ENCODE data around the gene FAM9C.

Gene FAM9C

DNA sequence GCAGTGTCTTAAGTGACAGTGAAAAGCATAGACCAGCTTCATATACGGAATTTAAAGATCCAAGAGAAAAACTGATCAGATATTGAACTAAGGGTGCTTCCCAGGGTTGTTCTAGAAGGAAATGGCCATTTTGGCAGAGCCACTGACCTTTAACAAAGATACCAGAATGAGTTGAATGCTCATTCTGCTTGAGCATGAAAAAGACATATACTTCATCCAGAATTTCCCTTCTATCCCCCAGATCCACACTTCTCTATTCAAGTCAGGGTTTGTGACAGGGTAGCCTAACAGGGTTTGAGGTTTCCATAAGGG lies 45.6 kb upstream of the FAM9C start:
- H3K4me3 ChIP-seq (ENCODE audit: low read depth, low read length): no peak overlapping the region
- TF ChIP-seq ZNF114 (tag by site-specific recombination; IDR thresholded peaks at IDR 0.05) (no peak), ZNF658 (tag by site-specific recombination; IDR thresholded peaks at IDR 0.05) (no peak)
- TF ChIP-seq, protein P1, sequence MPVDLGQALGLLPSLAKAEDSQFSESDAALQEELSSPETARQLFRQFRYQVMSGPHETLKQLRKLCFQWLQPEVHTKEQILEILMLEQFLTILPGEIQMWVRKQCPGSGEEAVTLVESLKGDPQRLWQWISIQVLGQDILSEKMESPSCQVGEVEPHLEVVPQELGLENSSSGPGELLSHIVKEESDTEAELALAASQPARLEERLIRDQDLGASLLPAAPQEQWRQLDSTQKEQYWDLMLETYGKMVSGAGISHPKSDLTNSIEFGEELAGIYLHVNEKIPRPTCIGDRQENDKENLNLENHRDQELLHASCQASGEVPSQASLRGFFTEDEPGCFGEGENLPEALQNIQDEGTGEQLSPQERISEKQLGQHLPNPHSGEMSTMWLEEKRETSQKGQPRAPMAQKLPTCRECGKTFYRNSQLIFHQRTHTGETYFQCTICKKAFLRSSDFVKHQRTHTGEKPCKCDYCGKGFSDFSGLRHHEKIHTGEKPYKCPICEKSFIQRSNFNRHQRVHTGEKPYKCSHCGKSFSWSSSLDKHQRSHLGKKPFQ (tag by site-specific recombination; IDR thresholded peaks at IDR 0.05): no peak
- H3K27ac ChIP-seq (ENCODE audit: extremely low read depth, low read depth, low read length): no peak overlapping the region
- ChIA-PET POLR2A (no interaction called here), CTCF (interaction anchor here (0.5 kb wide), 1 partner anchor 198 kb away, joined by 3 read pairs; no protein-coding TSS in a partner anchor)
- H3K9me3 ChIP-seq (ENCODE audit: control insufficient read depth, insufficient read depth, low read depth, low read length): no peaks in the 10 kb centered on the region
- H3K4me1 ChIP-seq (ENCODE audit: control insufficient read depth, insufficient read depth, low read length): peaks cover 11% of the 10 kb centered on the region
- no peaks in the 10 kb centered on the region for H3K36me3 ChIP-seq (ENCODE audit: control insufficient read depth in 2 of 2, insufficient read depth in 1 of 2, low read length in 2 of 2)

DNA sequence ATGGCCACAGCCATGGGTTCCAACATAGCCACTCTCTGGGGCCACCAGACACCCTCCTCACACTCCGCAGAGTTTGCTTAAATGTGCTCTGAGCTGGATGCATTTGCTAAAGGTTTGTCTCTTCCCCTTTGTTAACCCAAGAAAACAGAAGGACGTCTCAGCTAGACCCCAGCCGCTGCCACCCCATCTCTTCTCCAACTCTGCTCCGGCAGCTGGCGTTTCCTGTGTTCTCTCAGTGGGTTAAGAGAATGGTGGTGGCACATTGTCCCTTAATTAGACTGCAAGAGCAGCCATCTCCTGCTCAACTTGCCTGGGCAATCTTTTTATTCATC lies 43.7 kb upstream of the FAM9C start:
- Histone ChIP-seq H3K4me3 (ENCODE audit: low read depth, low read length) (no peak overlapping the region), H3K4me1 (ENCODE audit: control insufficient read depth, insufficient read depth, low read length) (peaks cover 5% of the 10 kb centered on the region), H3K36me3 (ENCODE audit: control insufficient read depth in 2 of 2, insufficient read depth in 1 of 2, low read length in 2 of 2) (no peaks in the 10 kb centered on the region), H3K27ac (ENCODE audit: extremely low read depth, low read depth, low read length) (no peak overlapping the region), H3K9me3 (ENCODE audit: control insufficient read depth, insufficient read depth, low read depth, low read length) (no peaks in the 10 kb centered on the region)
- CTCF ChIA-PET: interaction anchor here (0.7 to 1.6 kb wide), 2 partner anchors 137 to 261 kb away, joined by 3 read pairs; no protein-coding TSS in a partner anchor
- POLR2A ChIA-PET: no interaction called here
- no peak for TF ChIP-seq ZSCAN30 (tag by site-specific recombination; IDR thresholded peaks at IDR 0.05)
- no peak for TF ChIP-seq ZIC2 (tag by site-specific recombination; IDR thresholded peaks at IDR 0.05)
- TF ChIP-seq ZEB2 (tag by site-specific recombination; IDR thresholded peaks at IDR 0.05): no peak
- TF ChIP-seq ZNF701 (tag by site-specific recombination; IDR thresholded peaks at IDR 0.05): no peak

DNA sequence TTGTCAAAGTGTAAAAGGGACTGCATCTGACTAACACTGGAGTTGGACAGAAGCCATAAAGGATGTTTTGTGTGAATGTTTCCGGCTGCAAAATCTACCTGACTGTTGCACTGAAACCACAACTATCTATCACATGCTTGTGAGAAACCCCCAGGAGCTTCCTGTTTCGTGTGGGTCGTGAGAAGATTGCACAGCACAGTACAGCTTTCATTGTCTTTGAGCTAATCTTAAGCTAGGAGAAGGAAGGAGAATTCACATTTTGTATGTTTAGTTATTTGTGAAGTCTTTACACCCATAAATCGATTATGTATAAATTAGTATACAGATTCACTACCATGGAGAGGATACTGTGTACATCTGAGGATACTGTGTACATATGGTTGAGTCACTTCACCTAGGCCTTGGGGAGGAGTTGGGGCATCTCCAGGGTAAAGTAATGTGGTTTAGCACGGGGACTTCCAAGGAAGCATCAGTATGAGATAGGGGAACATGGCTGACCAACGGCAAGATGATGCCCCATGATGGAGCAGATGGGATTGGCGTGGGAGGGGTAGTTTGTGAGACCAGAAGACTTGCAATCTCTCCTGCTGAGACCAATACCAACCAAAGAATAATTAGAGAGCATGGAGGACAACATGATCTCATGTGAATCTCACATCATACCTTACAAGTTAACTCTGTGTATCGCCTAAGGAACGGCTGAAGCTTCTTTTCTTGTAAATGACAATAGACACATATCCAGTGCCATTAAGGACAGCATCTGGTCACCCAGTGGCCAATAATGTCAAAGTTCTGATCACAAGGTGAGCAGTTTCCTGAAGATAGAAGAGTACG lies 43.1 kb upstream of the FAM9C start:
- Histone ChIP-seq H3K4me1 (ENCODE audit: control insufficient read depth, insufficient read depth, low read length) (peaks cover 5% of the 10 kb centered on the region), H3K27ac (ENCODE audit: extremely low read depth, low read depth, low read length) (no peak overlapping the region), H3K9me3 (ENCODE audit: control insufficient read depth, insufficient read depth, low read depth, low read length) (no peaks in the 10 kb centered on the region), H3K36me3 (ENCODE audit: control insufficient read depth in 2 of 2, insufficient read depth in 1 of 2, low read length in 2 of 2) (no peaks in the 10 kb centered on the region), H3K4me3 (ENCODE audit: low read depth, low read length) (no peak overlapping the region)
- CTCF ChIA-PET: interaction anchor here (0.7 to 1.6 kb wide), 4 partner anchors 28 to 141 kb away, joined by 3 to 7 read pairs (median 4); no protein-coding TSS in a partner anchor
- POLR2A ChIA-PET: interaction anchor here (1.5 kb wide), 1 partner anchor 11 kb away, joined by 3 read pairs; no protein-coding TSS in a partner anchor
- TF ChIP-seq ZNF548 (tag by site-specific recombination; IDR thresholded peaks at IDR 0.05) (no peak), KLF16 (tag by site-specific recombination; IDR thresholded peaks at IDR 0.05) (no peak), ZNF76 (tag by site-specific recombination; IDR thresholded peaks at IDR 0.05; ENCODE audit: borderline replicate concordance, low read depth) (no peak), ZNF214 (tag by site-specific recombination; IDR thresholded peaks at IDR 0.05; ENCODE audit: borderline replicate concordance) (no peak), ZNF558 (tag by site-specific recombination; IDR thresholded peaks at IDR 0.05) (no peak), ZFP41 (tag by site-specific recombination; IDR thresholded peaks at IDR 0.05; ENCODE audit: borderline replicate concordance) (no peak), BCL11B (tag by site-specific recombination; IDR thresholded peaks at IDR 0.05; ENCODE audit: low read depth) (no peak), ZSCAN16 (tag by site-specific recombination; IDR thresholded peaks at IDR 0.05) (no peak), ZNF654 (tag by site-specific recombination; IDR thresholded peaks at IDR 0.05; ENCODE audit: low read depth) (no peak), ZNF660 (tag by site-specific recombination; IDR thresholded peaks at IDR 0.05) (no peak), ZNF24 (tag by site-specific recombination; IDR thresholded peaks at IDR 0.05) (no peak), ZNF48 (tag by site-specific recombination; IDR thresholded peaks at IDR 0.05) (no peak)
- TF ChIP-seq, protein P2, sequence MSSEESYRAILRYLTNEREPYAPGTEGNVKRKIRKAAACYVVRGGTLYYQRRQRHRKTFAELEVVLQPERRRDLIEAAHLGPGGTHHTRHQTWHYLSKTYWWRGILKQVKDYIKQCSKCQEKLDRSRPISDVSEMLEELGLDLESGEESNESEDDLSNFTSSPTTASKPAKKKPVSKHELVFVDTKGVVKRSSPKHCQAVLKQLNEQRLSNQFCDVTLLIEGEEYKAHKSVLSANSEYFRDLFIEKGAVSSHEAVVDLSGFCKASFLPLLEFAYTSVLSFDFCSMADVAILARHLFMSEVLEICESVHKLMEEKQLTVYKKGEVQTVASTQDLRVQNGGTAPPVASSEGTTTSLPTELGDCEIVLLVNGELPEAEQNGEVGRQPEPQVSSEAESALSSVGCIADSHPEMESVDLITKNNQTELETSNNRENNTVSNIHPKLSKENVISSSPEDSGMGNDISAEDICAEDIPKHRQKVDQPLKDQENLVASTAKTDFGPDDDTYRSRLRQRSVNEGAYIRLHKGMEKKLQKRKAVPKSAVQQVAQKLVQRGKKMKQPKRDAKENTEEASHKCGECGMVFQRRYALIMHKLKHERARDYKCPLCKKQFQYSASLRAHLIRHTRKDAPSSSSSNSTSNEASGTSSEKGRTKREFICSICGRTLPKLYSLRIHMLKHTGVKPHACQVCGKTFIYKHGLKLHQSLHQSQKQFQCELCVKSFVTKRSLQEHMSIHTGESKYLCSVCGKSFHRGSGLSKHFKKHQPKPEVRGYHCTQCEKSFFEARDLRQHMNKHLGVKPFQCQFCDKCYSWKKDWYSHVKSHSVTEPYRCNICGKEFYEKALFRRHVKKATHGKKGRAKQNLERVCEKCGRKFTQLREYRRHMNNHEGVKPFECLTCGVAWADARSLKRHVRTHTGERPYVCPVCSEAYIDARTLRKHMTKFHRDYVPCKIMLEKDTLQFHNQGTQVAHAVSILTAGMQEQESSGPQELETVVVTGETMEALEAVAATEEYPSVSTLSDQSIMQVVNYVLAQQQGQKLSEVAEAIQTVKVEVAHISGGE (tag by site-specific recombination; conservative IDR thresholded peaks at IDR 0.05; ENCODE audit: low read depth): no peak
- TF ChIP-seq, protein P3, sequence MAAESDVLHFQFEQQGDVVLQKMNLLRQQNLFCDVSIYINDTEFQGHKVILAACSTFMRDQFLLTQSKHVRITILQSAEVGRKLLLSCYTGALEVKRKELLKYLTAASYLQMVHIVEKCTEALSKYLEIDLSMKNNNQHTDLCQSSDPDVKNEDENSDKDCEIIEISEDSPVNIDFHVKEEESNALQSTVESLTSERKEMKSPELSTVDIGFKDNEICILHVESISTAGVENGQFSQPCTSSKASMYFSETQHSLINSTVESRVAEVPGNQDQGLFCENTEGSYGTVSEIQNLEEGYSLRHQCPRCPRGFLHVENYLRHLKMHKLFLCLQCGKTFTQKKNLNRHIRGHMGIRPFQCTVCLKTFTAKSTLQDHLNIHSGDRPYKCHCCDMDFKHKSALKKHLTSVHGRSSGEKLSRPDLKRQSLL (tag by site-specific recombination; IDR thresholded peaks at IDR 0.05): no peak
- TF ChIP-seq, protein P4, sequence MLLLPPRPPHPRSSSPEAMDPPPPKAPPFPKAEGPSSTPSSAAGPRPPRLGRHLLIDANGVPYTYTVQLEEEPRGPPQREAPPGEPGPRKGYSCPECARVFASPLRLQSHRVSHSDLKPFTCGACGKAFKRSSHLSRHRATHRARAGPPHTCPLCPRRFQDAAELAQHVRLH (tag by site-specific recombination; IDR thresholded peaks at IDR 0.05): no peak
- TF ChIP-seq, protein P5, sequence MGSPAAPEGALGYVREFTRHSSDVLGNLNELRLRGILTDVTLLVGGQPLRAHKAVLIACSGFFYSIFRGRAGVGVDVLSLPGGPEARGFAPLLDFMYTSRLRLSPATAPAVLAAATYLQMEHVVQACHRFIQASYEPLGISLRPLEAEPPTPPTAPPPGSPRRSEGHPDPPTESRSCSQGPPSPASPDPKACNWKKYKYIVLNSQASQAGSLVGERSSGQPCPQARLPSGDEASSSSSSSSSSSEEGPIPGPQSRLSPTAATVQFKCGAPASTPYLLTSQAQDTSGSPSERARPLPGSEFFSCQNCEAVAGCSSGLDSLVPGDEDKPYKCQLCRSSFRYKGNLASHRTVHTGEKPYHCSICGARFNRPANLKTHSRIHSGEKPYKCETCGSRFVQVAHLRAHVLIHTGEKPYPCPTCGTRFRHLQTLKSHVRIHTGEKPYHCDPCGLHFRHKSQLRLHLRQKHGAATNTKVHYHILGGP (tag by site-specific recombination; IDR thresholded peaks at IDR 0.05): no peak
